CD4-positive, alpha-beta T cell treated with Interleukin-2 at 100 ng/mL for 4 hours (primary cell): Measurements from ENCODE around the gene POLR1H.

ENCODE experiments used
- DNase-seq: peaks from one replicate; pipeline ENCODE4 v3.0.0-alpha.2; 2020; ENCODE audit warnings: low spot score

The POLR1H gene

DNA sequence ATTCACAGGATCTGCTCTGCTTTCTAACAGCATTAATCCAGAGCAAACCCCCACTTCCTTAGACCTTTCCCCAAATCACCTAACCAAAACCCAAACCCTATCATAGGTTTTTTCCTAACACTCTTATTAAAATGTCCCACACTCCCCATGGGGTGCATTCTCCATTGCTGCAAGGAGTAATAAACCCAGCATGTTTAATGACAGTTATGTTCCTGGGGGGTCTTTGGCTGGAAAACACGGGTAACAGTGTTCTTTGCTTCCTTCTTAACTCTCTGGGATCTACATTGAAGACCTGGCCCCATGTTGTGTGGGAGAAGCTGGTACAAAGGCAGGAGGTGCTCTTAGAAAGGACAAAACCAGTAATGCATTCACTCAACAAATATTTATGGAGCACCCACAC, 35.8 kb downstream of the POLR1H start:
- no peak for DNase-seq

DNA sequence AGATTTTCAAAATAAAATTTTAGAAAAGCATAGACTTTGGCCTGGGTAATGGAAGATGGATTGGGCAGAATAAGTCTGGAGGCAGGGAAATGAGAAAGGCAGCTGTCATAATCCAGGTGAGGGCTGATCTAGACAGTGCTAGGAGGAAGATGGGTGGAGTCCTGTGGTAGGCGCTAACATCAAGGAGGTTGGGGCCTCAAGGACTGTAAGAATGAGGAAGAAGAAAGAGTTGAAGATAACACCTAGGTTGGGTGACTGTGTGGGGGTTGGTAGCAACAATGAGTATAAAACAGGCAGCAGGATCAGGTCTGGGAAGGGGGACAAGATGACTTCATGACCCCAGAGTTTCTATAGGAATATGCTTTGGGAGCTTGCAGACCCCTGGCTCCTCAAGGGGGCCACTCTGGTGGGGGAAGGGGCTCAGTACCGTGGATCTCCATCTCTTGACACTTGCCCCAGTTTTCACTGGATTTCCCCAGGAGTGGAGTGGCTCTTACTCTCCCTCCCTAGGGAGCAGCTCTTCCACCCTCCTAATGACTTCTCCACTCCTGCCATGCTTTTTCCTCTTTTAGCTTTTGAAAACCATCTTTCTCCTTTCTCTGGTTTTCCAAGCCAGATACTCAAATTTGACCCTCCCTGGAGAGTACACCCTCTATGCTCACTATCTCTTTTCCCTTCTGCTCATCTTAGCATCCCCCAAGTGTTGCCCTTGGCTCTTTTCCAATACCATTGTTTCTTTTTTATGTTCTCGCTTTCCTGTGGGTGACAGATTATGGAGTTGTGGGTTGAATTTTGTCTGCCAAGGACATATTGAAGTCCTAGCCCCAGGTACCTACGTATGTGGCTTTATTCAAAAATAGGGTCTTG, 37.1 kb downstream of the POLR1H start:
- DNase-seq, result no peak

DNA sequence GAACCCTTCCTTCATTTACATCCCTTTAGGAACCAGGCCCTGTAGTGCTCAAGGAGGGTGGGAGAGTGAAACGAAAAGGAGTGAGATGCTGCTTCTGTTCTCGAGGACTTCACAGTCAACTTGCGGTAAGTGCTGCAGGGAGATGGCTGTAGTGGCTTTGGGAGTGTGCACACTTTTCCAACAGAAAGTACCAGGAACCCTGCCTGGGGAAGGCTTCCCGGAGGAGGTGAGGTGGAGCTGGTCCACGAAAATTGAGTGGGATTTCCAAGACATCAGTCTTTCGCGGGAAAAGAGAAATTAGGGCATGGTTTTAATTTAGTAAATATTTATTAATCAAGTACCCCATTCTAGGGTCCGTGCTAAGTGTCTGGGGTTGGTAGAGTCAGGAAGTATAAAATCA, 39.1 kb downstream of the POLR1H start:
- DNase-seq, result no peak

DNA sequence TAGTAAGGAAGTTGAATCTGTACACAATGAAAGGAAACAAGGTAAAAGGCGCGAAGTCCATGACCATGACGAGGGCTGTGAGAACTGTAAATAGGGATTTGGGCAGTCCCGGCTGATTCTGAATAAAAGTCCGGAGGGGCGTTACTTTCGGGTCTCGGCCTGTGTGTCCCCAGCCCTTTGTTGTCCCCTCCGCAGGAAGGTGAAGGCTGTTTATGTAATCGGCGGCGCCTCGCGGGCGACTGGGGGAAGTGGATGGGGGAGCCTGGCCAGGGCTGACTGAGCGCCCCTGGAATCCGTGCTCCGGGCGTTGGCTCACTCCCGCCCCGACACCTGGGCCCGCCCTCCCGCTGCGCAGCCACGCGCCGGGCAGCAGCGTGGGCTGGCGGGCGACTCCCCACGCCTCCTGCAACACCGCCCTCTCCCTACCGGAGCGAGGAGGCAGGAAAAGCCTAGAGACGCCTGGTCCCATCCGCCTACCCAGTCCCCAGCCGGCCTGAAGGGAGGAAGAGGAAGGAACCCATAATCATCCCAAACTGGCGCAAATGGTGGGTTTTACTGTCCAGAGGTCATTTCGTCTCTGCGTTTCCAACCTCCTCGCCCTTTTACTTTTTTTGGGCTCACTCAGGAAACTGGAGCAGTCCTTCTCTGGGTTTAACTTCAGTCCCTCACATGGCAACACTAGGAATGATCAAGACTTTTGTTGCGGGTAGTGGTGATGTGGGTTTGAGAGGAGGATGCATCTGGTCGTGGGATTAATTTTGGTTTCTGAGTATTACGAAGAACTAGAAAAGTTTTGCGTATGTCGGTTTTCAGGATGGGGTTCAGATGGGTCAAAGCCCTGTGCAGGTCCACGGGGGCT, 39.7 kb downstream of the POLR1H start:
- no peak for DNase-seq

DNA sequence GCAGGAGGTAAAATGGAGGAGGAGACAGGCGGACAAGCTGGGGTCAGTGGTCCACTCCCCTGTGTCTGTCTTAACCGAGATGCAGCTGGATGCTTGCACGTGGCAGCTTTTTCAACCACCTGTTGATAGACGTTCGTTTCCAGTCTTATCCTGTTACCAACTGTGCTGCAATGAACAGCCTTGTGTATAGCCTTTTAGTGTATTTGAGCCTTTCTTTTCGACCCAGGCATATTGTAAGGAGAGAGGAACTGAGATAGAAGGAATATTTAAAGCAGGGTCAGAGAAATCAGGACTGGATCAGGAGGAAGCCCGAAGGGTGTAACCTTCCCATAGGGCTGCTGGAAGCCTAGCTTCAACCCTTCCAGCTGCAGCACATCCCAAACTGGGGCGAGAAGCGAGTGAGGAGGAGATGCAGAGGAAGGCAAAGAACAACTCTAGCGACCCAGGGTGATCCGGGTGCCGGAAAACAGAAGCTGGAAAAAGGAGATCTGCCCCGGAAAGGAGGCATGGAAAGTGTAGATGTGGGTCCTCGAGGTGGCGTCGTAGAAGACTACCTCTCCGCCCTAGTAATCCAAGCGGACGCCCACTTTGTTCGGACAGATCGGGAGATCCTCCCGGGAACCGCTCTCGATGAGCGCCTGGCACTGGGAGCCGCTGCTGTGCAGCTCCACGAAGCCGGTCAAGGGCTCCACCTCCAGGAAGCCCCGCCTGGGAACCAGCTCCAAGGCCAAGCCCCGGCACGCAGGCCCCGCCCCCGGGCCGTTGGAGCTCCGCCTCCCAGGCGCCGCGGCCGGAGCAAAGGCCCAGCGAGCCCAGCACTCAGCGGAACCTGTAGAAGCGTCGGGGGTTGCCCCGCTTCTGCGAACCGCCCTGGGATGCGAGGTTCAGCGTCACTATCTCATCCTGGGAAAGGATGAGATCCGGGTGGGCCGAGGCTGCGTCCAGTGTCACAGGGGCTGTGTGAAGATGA, 40.7 kb downstream of the POLR1H start:
- peak; percentile 55 for DNase-seq

DNA sequence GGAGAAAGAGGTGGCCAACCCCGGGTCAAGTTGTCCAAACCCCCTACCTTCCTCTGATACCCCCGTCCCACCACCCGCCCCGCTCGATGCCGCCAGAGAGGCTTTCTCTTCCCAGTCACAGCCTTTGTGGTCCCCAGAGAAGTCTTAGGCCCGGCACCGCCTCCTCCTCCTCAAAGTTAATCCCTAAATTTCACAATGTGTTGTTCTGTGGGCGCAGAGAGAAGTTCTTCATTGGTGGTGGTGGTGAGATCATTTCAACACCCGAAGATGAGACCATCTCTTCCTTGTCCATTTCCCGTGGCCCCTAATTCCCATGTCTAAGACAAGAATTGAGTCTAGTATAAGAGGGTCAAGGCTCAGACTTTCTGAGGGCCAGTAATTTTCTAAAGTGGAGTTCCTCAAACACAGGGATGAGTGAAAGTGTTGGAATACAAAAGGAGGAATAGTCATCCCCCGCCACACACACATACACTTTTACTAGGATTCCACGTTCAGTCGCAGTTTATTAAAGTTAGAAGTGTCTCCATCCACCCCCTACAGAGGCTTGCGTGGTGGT, 41.4 kb downstream of the POLR1H start:
- no peak for DNase-seq

DNA sequence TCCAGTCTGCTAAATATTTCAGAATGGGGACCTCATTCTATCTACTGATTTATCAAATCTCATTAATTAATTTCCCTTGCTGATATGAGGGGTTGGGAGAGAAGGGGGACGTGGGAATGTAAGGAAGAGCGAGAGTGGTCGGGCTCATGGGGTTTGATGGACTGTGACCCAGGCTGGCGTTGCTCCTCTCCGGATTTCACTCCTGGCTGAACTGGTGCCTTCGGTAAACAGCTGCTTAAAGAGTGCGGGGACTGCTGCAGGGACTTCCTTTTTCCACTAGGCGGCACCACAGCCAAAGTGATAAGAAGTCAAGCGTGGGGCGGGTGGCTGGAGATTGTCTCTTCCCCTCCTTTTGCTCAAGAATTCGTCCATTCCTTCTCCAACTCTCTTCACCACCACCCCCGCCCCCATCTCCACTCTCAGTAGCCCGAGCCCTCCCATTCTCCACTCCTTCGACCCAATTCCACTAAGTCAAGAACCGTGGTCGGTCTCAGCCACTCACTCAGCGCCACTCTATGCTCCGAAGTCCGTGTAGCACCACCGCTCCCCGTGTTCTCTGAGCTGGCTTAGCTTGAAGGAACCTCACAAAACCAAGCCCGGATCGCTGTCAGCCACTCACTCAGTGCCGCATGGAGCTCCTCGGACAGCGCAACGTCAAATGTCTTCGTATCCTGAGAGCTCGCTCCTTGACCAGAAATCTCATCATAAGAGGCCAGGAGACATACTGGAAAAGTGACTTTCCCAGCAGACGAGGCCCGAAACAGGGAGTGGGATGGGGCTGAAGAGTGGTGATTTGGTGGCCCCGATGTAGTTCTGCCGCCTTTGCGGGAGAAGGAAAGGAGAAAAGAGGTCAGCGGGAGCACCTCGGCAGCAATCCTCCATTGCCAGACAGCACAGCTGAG, 42.2 kb downstream of the POLR1H start:
- peak; percentile 89 for DNase-seq

DNA sequence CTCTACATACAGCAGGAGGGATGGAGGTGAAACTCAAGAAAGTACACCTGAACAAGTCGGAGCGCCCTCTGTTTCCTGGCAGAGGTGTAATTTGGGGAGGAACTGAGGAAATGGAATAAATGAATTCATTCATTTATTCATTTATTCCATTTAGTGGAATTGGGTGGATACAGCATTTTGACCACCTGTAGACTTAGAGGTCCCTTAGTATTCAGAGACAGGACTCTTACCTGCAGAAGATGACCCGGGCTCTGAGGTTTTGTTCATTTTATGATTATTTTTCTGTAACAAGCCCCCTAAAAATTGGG, 42.8 kb downstream of the POLR1H start:
- DNase-seq, result no peak

DNA sequence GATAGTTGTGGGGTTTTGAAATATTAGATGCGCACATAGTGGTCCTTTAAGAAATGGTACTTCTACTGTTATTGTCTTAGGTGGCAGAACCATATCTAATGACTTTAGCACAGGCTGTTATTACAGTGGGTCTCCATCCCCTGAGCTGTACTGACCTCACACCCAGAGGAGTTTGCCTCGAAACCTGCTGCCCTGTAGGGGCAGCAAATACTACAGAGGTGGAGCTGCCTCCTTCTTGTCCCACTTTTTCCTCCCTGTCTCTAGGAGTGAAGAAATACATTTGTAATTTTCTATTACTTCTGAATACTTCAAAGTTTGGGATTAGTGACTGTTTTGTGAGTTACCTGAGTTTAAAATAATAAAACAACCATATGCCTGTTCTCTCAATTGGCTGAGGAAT, 43.6 kb downstream of the POLR1H start:
- DNase-seq, result no peak

DNA sequence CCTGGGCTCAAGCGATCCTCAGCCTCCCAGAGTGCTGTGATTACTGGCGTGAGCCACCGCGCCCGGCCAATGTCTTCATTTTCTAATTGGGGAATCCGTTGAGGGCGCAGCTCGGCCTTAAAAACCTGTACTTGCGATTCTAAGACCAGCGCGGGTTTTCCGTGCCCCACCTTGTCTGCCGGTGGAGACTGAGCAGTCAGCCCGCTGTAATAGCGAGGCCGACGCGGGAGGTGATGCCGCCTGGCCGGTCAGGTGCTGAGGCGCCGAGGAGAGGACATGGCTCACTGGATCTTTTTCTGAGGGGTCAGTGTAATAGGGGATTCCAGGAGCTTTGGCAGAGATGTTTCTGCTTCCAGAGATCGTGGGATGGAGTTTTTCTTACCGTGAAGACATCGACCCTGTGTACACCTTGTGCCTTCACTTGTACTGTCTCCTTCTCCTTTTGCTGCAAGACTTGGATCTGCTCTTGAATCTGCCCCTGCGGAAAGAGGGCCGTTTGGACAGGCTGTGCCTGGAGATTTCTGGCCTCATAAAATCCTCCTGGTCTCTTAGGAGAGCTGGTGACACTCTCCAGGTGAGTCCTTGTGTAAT, 50.3 kb downstream of the POLR1H start:
- no peak for DNase-seq

DNA sequence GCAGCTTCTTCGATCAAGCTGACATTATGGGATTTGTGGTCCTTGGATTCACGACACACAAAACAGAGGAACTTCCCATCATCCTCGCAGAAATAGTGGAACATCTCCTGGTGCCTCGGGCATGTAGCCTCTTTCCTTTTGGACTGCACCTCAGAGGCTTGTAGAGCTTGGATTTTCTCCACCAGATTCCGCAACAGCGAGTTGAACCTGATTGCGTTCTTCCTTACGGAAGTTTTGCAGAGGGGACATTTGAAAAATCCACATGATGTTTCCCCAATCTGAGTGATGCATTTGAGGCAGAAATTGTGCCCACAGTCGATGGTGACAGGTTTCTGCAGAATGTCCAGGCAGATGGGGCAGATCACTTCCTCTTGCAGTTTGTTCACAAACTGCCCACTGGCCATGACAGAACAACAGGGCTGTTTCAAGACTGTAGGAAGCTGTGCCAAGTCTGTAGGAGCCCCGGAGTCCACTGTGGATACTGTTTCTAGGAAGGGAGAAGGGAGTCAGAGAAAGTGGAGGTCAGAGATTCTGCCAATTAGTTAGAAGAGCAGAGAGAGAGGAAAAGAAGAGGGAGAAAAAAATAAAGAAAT, 51.4 kb downstream of the POLR1H start:
- DNase-seq, result no peak

DNA sequence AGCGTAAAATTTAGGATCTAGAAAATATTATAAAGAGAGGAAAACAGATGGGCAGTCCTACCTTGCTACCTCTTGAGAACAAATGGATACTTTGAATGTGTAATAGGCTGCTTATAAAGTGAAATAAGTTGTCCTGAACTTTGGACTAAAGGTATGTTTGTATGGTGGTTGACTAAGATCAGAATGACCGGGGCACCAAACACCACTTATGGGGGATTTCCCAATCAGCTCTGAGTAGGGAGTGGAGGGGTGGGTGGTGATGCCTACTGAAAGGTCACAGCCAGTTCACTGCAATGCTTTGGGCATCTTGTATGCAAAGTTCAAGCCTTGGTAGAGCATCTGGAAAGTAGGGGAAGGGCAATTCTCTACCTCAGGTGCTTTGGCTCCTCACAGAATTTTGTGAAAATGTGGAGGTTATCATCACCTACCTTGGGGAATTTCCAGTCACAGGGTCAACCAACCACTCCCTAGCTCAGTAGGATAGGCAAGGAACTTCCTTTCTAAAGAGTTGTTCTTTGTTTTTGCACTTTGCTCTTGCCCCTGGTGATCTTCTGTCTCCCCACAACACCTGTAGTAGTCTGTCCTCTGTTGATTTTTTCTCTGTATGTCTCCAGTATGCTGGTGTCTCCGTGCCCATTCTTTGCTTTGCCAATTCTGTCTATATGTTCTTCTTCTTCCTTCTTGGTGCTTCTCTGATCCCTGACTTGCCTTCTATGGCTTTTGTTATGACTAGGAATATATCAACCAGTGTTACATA, 52.1 kb downstream of the POLR1H start, which contains the start of gene TRIM31:
Gene TRIM31, minus strand, starts transcription at position 88 of the 757 bp plus-strand sequence. CDS start 285 bp downstream, outside the sequence.
- DNase-seq, result no peak

DNA sequence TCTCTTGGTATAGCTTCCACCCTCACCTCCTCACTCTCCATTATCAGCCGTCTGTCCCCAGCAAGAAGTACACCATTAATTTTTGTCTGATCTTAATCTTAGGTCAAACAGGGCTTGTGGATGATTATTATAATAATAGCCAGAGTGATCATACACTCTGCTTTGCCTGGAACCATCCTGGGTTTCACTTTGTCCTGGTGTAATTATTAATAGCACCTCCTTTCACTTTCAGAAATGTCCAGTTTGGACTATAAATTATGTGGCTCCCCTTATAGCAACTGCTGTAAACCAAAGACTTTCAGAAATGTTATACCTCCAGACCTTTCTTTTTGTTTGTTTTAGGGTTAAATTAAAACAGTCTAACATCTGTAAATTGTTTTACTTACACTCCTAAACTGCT, 52.8 kb downstream of the POLR1H start:
- DNase-seq, result no peak
